Non-pigmented ciliary epithelial cell (primary cell): ENCODE results near the gene ZNF425.
"Not testable (repeated sequence)": the region's sequence is repeated elsewhere in the genome, so short reads cannot be mapped to it uniquely, and the experiment has no call there.

Source experiments
- DNase-seq: peaks from one replicate; pipeline ENCODE4 v3.0.0-alpha.2; 2010; ENCODE audit warnings: low read depth

ZNF425 gene

DNA sequence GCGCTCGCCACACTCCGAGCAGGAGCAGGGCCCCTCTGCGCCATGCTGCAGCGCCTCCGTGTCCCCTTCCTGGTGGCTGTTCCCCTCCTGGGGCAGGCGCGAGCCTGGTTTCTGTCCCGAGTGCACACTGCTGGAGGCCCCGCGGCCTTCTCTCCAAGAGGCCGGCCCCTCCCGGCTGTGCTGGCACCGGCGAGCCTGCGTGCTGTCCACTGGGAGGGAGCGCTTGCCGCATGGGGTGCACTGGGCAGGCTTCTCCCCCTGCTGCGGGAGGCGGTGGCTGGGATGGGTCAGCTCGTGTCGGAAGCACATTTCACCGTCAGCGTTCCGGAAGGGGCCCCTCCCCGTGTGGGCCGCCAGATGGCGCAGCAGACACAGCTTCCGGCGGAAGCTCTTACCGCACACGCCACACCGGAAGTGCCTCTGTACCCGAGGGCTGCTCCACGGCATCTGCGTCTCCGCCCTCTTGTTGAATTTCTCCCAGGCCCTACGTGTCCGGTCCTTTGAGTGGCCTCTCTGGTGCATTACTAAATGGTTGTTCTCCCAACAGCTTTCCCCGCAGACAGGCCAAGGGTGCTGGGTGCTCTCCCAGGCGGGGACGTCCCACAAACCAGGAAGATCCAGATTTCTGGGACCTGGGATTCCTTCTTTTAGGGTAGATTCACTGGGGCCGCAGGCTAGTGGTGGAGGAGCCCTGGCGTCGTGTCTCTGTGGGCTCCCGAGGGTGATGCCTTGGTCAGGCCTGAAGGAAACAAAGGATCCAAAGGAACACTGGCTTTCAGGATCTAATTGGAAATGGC, 54.3 kb downstream of the ZNF425 start:
- DNase-seq: no peak

GRCh38 chr7:149071182-149071635, 54.9 kb downstream of the ZNF425 start:
- DNase-seq: no peak

GRCh38 chr7:149070372-149071125, 55.6 kb downstream of the ZNF425 start:
- no peak for DNase-seq

- DNase-seq: no peak
Measured at GRCh38 chr7:149067869-149068268, 58.3 kb downstream of the ZNF425 start.

DNA sequence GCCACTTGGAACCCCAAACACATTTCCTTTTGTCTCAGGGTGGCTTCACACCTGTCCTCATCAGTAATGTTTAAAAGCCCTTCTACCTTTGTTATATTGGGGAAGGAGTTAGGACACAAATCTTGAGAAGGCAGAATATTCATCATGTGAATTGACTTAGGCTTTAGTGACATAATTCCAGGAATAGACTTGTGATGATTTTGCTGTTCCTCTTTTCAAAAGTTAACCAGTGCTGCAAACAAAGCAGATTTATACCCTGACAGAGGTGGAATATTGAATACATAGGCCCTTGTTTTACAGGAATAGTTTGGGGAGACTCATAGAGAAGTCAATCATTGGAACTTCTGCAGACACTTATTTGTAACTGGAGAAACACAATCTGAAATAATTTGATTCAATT, 62.6 kb downstream of the ZNF425 start:
- no peak for DNase-seq

DNA sequence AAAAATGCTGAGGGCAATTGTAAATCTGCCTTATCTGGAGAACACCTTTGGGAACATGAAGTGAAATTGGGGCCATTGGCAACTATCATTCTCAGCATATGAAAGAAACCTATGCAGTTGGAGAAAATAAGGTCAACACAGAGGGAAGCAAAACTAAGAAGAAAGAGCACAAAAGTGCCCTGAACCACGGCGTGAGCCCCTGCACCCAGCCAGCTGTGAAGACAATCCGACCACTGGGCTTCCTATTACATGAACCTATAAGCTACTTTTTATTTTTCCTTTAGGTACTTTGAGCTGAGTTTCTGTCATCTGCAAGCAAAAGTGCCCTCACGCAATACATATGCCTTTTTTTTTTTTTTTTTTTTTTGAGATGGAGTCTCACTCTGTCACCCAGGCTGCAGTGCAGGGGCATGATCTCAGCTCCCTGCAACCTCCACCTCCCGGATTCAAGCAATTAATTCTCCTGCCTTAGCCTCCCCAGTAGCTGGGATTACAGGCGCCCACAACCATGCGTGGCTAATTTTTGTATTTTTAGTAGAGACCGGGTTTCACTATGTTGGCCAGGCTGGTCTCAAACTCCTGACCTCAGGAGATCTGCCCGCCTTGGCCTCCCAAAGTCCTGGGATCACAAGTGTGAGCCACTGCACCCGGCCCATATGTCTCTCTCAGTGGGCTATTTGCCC, 63.8 kb downstream of the ZNF425 start:
- not testable (repeated sequence) for DNase-seq

- no peak for DNase-seq
Measured at GRCh38 chr7:149060156-149060555, 66.0 kb downstream of the ZNF425 start.

- no peak for DNase-seq
Measured at GRCh38 chr7:149053885-149054284, 72.2 kb downstream of the ZNF425 start.

DNA sequence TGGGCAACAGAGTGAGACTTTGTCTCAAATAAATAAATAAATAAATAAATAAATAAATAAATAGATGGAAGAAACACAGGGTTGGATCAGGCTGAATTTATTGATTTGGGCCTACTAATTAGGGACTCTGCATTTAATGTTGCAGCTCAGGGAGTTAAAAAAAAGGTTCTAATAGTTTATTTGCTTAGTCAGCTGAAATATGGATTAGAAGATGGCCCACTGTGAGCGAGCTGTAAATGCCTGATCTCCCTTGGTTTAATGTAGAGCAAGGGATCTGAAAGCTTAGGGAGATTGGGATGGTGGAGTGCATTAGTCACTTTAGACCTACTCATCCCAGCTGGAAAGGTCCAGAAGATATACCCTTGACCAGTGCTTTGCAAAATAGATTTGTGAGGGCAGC, 72.7 kb downstream of the ZNF425 start:
- DNase-seq: no peak
